Measurements from ENCODE around the gene TPD52L1.

DNA sequence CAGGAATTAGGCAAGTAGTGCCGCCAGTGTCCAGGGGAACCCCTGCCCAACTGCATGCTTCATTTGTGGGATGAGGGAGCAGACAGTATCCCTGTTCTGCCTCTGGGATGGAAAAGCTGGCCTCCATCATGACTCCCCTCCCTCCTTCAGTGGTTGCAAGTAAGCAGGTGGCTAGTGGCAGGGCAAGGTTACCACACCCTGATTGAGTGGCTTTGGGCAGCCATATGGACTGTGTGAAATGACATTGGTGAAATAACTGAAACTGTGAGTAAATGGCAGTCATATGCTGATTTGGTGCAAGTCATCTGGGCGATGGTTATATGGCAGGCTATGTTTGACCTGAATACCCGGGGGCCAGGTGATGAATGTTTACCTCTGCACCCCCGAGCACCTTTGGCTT lies 115.2 kb downstream of the TPD52L1 start:
- TF ChIP-seq, protein P1, sequence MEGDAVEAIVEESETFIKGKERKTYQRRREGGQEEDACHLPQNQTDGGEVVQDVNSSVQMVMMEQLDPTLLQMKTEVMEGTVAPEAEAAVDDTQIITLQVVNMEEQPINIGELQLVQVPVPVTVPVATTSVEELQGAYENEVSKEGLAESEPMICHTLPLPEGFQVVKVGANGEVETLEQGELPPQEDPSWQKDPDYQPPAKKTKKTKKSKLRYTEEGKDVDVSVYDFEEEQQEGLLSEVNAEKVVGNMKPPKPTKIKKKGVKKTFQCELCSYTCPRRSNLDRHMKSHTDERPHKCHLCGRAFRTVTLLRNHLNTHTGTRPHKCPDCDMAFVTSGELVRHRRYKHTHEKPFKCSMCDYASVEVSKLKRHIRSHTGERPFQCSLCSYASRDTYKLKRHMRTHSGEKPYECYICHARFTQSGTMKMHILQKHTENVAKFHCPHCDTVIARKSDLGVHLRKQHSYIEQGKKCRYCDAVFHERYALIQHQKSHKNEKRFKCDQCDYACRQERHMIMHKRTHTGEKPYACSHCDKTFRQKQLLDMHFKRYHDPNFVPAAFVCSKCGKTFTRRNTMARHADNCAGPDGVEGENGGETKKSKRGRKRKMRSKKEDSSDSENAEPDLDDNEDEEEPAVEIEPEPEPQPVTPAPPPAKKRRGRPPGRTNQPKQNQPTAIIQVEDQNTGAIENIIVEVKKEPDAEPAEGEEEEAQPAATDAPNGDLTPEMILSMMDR (IDR thresholded peaks at IDR 0.05) = no peak
- no peak for TF ChIP-seq POLR2A (IDR thresholded peaks at IDR 0.05)

Measured in right lobe of liver (tissue), 4 donors.